WTC11 (cell line): ENCODE results near the gene CCDC28B. TPM values are rescaled to one million over a fixed set of nuclear protein-coding genes. Genes with fewer than 3 reads are reported as not detected.

Experiments
- ARID4B ChIP-seq: sonication (generic); formaldehyde crosslinking; IDR thresholded peaks from 2 replicates; pipeline ENCODE4 v1.8.0; 2023; ENCODE audit warnings: missing genetic modification reagents, mild to moderate bottlenecking, borderline replicate concordance
- ATF2 ChIP-seq: sonication (generic); formaldehyde crosslinking; IDR thresholded peaks from 2 replicates; pipeline ENCODE4 v1.8.1; 2022; ENCODE audit warnings: low read depth, missing genetic modification reagents, borderline replicate concordance
- CTCF ChIP-seq: fragments of 200-600 bp; IDR thresholded peaks from 2 replicates; pipeline ENCODE4 v1.8.0; 2022; ENCODE audit warnings: antibody characterized with exemption
- E2F4 ChIP-seq: sonication (generic); formaldehyde crosslinking; IDR thresholded peaks from 2 replicates; pipeline ENCODE4 v1.8.1; 2022; ENCODE audit warnings: low read depth, mild to moderate bottlenecking, moderate library complexity, missing genetic modification reagents, borderline replicate concordance
- E2F5 ChIP-seq: sonication (generic); formaldehyde crosslinking; IDR thresholded peaks from 2 replicates; pipeline ENCODE4 v1.8.1; 2022; ENCODE audit warnings: mild to moderate bottlenecking, moderate library complexity, missing genetic modification reagents
- ELF4 ChIP-seq: sonication (generic); formaldehyde crosslinking; IDR thresholded peaks from 2 replicates; pipeline ENCODE4 v1.8.1; 2022; ENCODE audit warnings: low read depth, mild to moderate bottlenecking, moderate library complexity, missing genetic modification reagents
- ESRRA ChIP-seq: sonication (generic); formaldehyde crosslinking; IDR thresholded peaks from 2 replicates; pipeline ENCODE4 v1.8.1; 2022; ENCODE audit warnings: mild to moderate bottlenecking, missing genetic modification reagents, borderline replicate concordance
- FOXK1 ChIP-seq: sonication (generic); formaldehyde crosslinking; IDR thresholded peaks from 2 replicates; pipeline ENCODE4 v1.8.0; 2022; ENCODE audit warnings: mild to moderate bottlenecking, moderate library complexity, missing genetic modification reagents
- FOXP1 ChIP-seq: sonication (generic); formaldehyde crosslinking; IDR thresholded peaks from 2 replicates; pipeline ENCODE4 v1.8.0; 2022; ENCODE audit warnings: missing genetic modification reagents, mild to moderate bottlenecking, moderate library complexity, borderline replicate concordance
- GABPB1 ChIP-seq: sonication (generic); formaldehyde crosslinking; IDR thresholded peaks from 2 replicates; pipeline ENCODE4 v1.8.1; 2023; ENCODE audit warnings: mild to moderate bottlenecking, missing genetic modification reagents
- HMGA2 ChIP-seq: fragments of 250-450 bp; sonication (Bioruptor Pico); IDR thresholded peaks from 2 replicates; pipeline ENCODE4 v1.4.0; 2021; ENCODE audit warnings: mild to moderate bottlenecking, moderate library complexity
- NFATC4 ChIP-seq: fragments of 250-450 bp; sonication (Bioruptor Pico); IDR thresholded peaks from 2 replicates; pipeline ENCODE4 v1.9.0; 2021; ENCODE audit warnings: mild to moderate bottlenecking
- NFE2L1 ChIP-seq: sonication (generic); formaldehyde crosslinking; IDR thresholded peaks from 2 replicates; pipeline ENCODE4 v1.8.1; 2023; ENCODE audit warnings: missing genetic modification reagents
- OVOL2 ChIP-seq: fragments of 250-450 bp; sonication (Bioruptor Pico); IDR thresholded peaks from 2 replicates; pipeline ENCODE4 v1.9.0; 2021; ENCODE audit warnings: mild to moderate bottlenecking, borderline replicate concordance
- PRDM15 ChIP-seq: sonication (generic); formaldehyde crosslinking; IDR thresholded peaks from 2 replicates; pipeline ENCODE4 v1.8.0; 2022; ENCODE audit warnings: missing genetic modification reagents
- SMAD3 ChIP-seq: sonication (generic); formaldehyde crosslinking; IDR thresholded peaks from 2 replicates; pipeline ENCODE4 v1.8.0; 2022; ENCODE audit warnings: missing genetic modification reagents, mild to moderate bottlenecking, borderline replicate concordance
- SOX15 ChIP-seq: fragments of 250-450 bp; sonication (Bioruptor Pico); IDR thresholded peaks from 2 replicates; pipeline ENCODE4 v1.9.0; 2021; ENCODE audit warnings: mild to moderate bottlenecking
- SP1 ChIP-seq: sonication (generic); formaldehyde crosslinking; conservative IDR thresholded peaks from 2 replicates; pipeline ENCODE4 v1.8.1; 2022; ENCODE audit warnings: missing genetic modification reagents
- TEAD4 ChIP-seq: sonication (generic); formaldehyde crosslinking; IDR thresholded peaks from 2 replicates; pipeline ENCODE4 v1.8.0; 2022; ENCODE audit warnings: mild to moderate bottlenecking, missing genetic modification reagents
- USF1 ChIP-seq: sonication (generic); formaldehyde crosslinking; IDR thresholded peaks from 2 replicates; pipeline ENCODE4 v1.8.0; 2022; ENCODE audit warnings: mild to moderate bottlenecking, missing genetic modification reagents
- ZBTB43 ChIP-seq: sonication (generic); formaldehyde crosslinking; IDR thresholded peaks from 2 replicates; pipeline ENCODE4 v1.8.1; 2023; ENCODE audit warnings: mild to moderate bottlenecking, missing genetic modification reagents
- ZNF317 ChIP-seq: sonication (generic); formaldehyde crosslinking; IDR thresholded peaks from 2 replicates; pipeline ENCODE4 v1.8.1; 2023; ENCODE audit warnings: low read depth, mild to moderate bottlenecking, moderate library complexity, missing genetic modification reagents, borderline replicate concordance
- total RNA-seq: library from RNA; stranded (reverse); gene quantifications from 3 replicates; pipeline ENCODE4 v1.2.3, GENCODE V29; 2021

The CCDC28B gene
- total RNA-seq, 1 experiment from 2014 or later, result 34.4 TPM

- TF ChIP-seq ARID4B (CRISPR knock-in tag) (peak; percentile 28; the same call in 1 of the 2 replicates), E2F5 (CRISPR knock-in tag) (peak; percentile 92), SMAD3 (CRISPR knock-in tag) (peak; percentile 64; the same call in 1 of the 2 replicates), ZNF317 (CRISPR knock-in tag) (no peak), NFE2L1 (CRISPR knock-in tag) (peak; percentile 82), NFATC4 (CRISPR knock-in tag) (0 out of 2 replicates have a peak, but pooled peaks have one; percentile 65), USF1 (CRISPR knock-in tag) (peak; percentile 40; the same call in 1 of the 2 replicates), SP1 (CRISPR knock-in tag) (peak; percentile 85), E2F4 (CRISPR knock-in tag) (peak; percentile 43; the same call in 1 of the 2 replicates), ELF4 (peak; percentile 74; the same call in 1 of the 2 replicates), SOX15 (CRISPR knock-in tag) (no peak), FOXK1 (CRISPR knock-in tag) (peak; percentile 79), HMGA2 (CRISPR knock-in tag) (no peak), ATF2 (CRISPR knock-in tag) (no peak), ESRRA (CRISPR knock-in tag) (peak; percentile 63; the same call in 1 of the 2 replicates), GABPB1 (peak; percentile 81), PRDM15 (CRISPR knock-in tag) (no peak), FOXP1 (CRISPR knock-in tag) (peak; percentile 95; the same call in 1 of the 2 replicates), ZBTB43 (CRISPR knock-in tag) (peak; percentile 61; the same call in 1 of the 2 replicates), CTCF (no peak), TEAD4 (CRISPR knock-in tag) (no peak), OVOL2 (no peak)
Observed at GRCh38 chr1:32179443-32180185, 20.8 kb upstream of the CCDC28B start, which contains the start of gene TXLNA (continued).
